H1 (cell line): ENCODE results near the gene PTPRH.

ENCODE experiments used
- ATF3 ChIP-seq: IDR thresholded peaks from 2 replicates; pipeline ENCODE4 v1.6.1; 2011; ENCODE audit warnings: low read depth, mild to moderate bottlenecking, low read length; ENCODE audit not compliant: insufficient read depth
- BCL11A ChIP-seq, 2 experiments: IDR thresholded peaks; one replicate each; pipeline ENCODE4 v1.6.1; 2011; ENCODE audit warnings: low read depth in 2 of 2, low read length in 2 of 2, mild to moderate bottlenecking in 2 of 2
- CTCF ChIP-seq, 3 experiments: IDR thresholded peaks; 1 replicate in 2 of 3; 2 replicates in 1 of 3; pipeline versions ENCODE4 v1.5.1 to v1.6.1; 2011; ENCODE audit warnings: low read length in 3 of 3, mild to moderate bottlenecking in 3 of 3, inconsistent platforms in 2 of 3, low read depth in 1 of 3, moderate library complexity in 1 of 3; ENCODE audit not compliant: insufficient read depth in 1 of 3; ENCODE audit errors: control extremely low read depth in 1 of 3
- EP300 ChIP-seq, 2 experiments: IDR thresholded peaks; 1 replicate in 1 of 2; 2 replicates in 1 of 2; pipeline ENCODE4 v1.6.1; 2011 to 2012; ENCODE audit warnings: low read depth in 2 of 2, low read length in 2 of 2, mild to moderate bottlenecking in 2 of 2, borderline replicate concordance in 1 of 2, inconsistent platforms in 1 of 2, moderate library complexity in 1 of 2
- GABPA ChIP-seq: IDR thresholded peaks from 2 replicates; pipeline ENCODE4 v1.6.1; 2011; ENCODE audit warnings: mild to moderate bottlenecking, low read length, moderate library complexity, borderline replicate concordance; ENCODE audit not compliant: insufficient read depth
- HDAC2 ChIP-seq, 2 experiments: fragments of 300-600 bp in 1 of 2; sonication (generic) in 1 of 2; IDR thresholded peaks; 2 replicates each; pipeline ENCODE4 v1.6.1; 2011 to 2012; ENCODE audit warnings: low read depth in 2 of 2, low read length in 2 of 2, mild to moderate bottlenecking in 2 of 2, moderate library complexity in 2 of 2, borderline replicate concordance in 1 of 2, inconsistent platforms in 1 of 2
- NRF1 ChIP-seq: IDR thresholded peaks from 2 replicates; pipeline ENCODE4 v1.6.1; 2011; ENCODE audit warnings: mild to moderate bottlenecking, low read depth, low read length, improper control_type of control experiment
- POLR2A ChIP-seq, 2 experiments: IDR thresholded peaks; 1 replicate in 1 of 2; 2 replicates in 1 of 2; pipeline ENCODE4 v1.6.1; 2011; ENCODE audit warnings: low read depth in 2 of 2, low read length in 2 of 2, mild to moderate bottlenecking in 2 of 2; ENCODE audit errors: control extremely low read depth in 1 of 2
- TCF12 ChIP-seq: IDR thresholded peaks from 2 replicates; pipeline ENCODE4 v1.6.1; 2011; ENCODE audit warnings: low read depth, mild to moderate bottlenecking, low read length
- ZNF274 ChIP-seq: IDR thresholded peaks from 2 replicates; pipeline ENCODE4 v1.7.0; 2012; ENCODE audit warnings: low read length, borderline replicate concordance; ENCODE audit errors: extremely low read depth

- TF ChIP-seq EP300 (IDR thresholded peaks at IDR 0.05; ENCODE audit: borderline replicate concordance in 1 of 2, low read depth in 2 of 2, low read length in 2 of 2) (no peak), CTCF (IDR thresholded peaks at IDR 0.05; ENCODE audit: control extremely low read depth in 1 of 3, insufficient read depth in 1 of 3, low read depth in 1 of 3, low read length in 3 of 3) (no peak), TCF12 (no peak), GABPA (no peak), ATF3 (no peak), HDAC2 (IDR thresholded peaks at IDR 0.05; ENCODE audit: borderline replicate concordance in 1 of 2, low read depth in 2 of 2, low read length in 2 of 2) (no peak), ZNF274 (no peak), BCL11A (IDR thresholded peaks at IDR 0.05; ENCODE audit: low read depth in 2 of 2, low read length in 2 of 2) (no peak), POLR2A (IDR thresholded peaks at IDR 0.05; ENCODE audit: control extremely low read depth in 1 of 2, low read depth in 2 of 2, low read length in 2 of 2) (no peak), NRF1 (no peak)
Observed at GRCh38 chr19:55171440-55171839, 37.9 kb downstream of the PTPRH start.
